HepG2 (cell line): ENCODE measurements around the gene FAM187B. TPM values are rescaled to one million over a fixed set of nuclear protein-coding genes. Genes with fewer than 3 reads are reported as not detected.
A peak's percentile ranks its signal among the peaks of the same experiment; 100 is the strongest.

Experiments used
- CBX2 ChIP-seq, 2 experiments: fragments of 200-600 bp in 1 of 2; sonication (generic); formaldehyde crosslinking in 1 of 2; IDR thresholded peaks; 2 replicates each; pipeline versions ENCODE4 v1.7.0 to v1.8.1; 2018 to 2022; ENCODE audit warnings: low read depth in 2 of 2, low read length in 1 of 2, mild to moderate bottlenecking in 1 of 2, missing genetic modification reagents in 1 of 2
- ERF ChIP-seq: IDR thresholded peaks from 2 replicates; pipeline ENCODE4 v1.6.1; 2018; ENCODE audit warnings: missing biosample characterization, missing genetic modification reagents
- HNRNPH1 ChIP-seq: fragments of 200-400 bp; formaldehyde crosslinking; optimal IDR thresholded peaks from 2 replicates; pipeline ENCODE3; 2017; ENCODE audit warnings: mild to moderate bottlenecking, low read depth, low read length
- HOXA3 ChIP-seq: sonication (generic); formaldehyde crosslinking; IDR thresholded peaks from 2 replicates; pipeline ENCODE4 v1.5.0; 2020; ENCODE audit warnings: missing genetic modification reagents
- IRF2 ChIP-seq: IDR thresholded peaks from 2 replicates; pipeline ENCODE4 v1.6.1; 2018; ENCODE audit warnings: missing genetic modification reagents, missing compliant biosample characterization
- LCORL ChIP-seq, 2 experiments: fragments of 450-650 bp in 1 of 2; sonication (generic) in 1 of 2; formaldehyde crosslinking in 1 of 2; IDR thresholded peaks; 2 replicates each; pipeline versions ENCODE4 v1.5.0 to v1.6.1; 2017 to 2020; ENCODE audit warnings: antibody characterized with exemption in 1 of 2, missing genetic modification reagents in 1 of 2
- SATB2 ChIP-seq: sonication (generic); formaldehyde crosslinking; IDR thresholded peaks from 2 replicates; pipeline ENCODE4 v1.5.0; 2020; ENCODE audit warnings: missing genetic modification reagents
- STAG1 ChIP-seq: sonication (generic); formaldehyde crosslinking; IDR thresholded peaks from 2 replicates; pipeline ENCODE4 v1.4.0; 2020; ENCODE audit warnings: missing genetic modification reagents
- XRCC5 ChIP-seq: fragments of 200-400 bp; formaldehyde crosslinking; optimal IDR thresholded peaks from 2 replicates; pipeline ENCODE3; 2017; ENCODE audit warnings: mild to moderate bottlenecking, low read length
- ZNF232 ChIP-seq: sonication (generic); formaldehyde crosslinking; IDR thresholded peaks from 2 replicates; pipeline ENCODE4 v1.4.0; 2020; ENCODE audit warnings: missing genetic modification reagents, borderline replicate concordance
- ZNF337 ChIP-seq: sonication (generic); formaldehyde crosslinking; IDR thresholded peaks from 2 replicates; pipeline ENCODE4 v1.5.1; 2020; ENCODE audit warnings: missing genetic modification reagents, low read depth, mild to moderate bottlenecking, borderline replicate concordance
- ZNF354B ChIP-seq: sonication (generic); formaldehyde crosslinking; IDR thresholded peaks from 2 replicates; pipeline ENCODE4 v1.8.0; 2022; ENCODE audit warnings: mild to moderate bottlenecking, missing genetic modification reagents
- ZNF496 ChIP-seq: sonication (generic); formaldehyde crosslinking; IDR thresholded peaks from 2 replicates; pipeline ENCODE4 v1.8.1; 2023; ENCODE audit warnings: mild to moderate bottlenecking, moderate library complexity, missing genetic modification reagents; ENCODE audit not compliant: insufficient replicate concordance
- ZNF724P ChIP-seq: sonication (generic); formaldehyde crosslinking; IDR thresholded peaks from 2 replicates; pipeline ENCODE4 v1.8.0; 2022; ENCODE audit warnings: missing genetic modification reagents, borderline replicate concordance
- ZSCAN22 ChIP-seq: sonication (generic); formaldehyde crosslinking; IDR thresholded peaks from 2 replicates; pipeline ENCODE4 v1.4.0; 2020; ENCODE audit warnings: mild to moderate bottlenecking, missing genetic modification reagents
- ZSCAN29 ChIP-seq: sonication (generic); formaldehyde crosslinking; conservative IDR thresholded peaks from 2 replicates; pipeline ENCODE4 v1.4.0; 2020; ENCODE audit warnings: mild to moderate bottlenecking, missing genetic modification reagents
- polyA plus RNA-seq, 8 experiments: library from polyadenylated mRNA; depleted of rRNA in 3 of 8; stranded (reverse) in 7 of 8; unstranded in 1 of 8; fragments of >200 nt; fragmentation: Illumina TruSeq in 4 of 8; extraction: Trizol in 4 of 8; gene quantifications; 2 replicates each; pipeline versions ENCODE4 v1.2.1 to v1.2.3, GENCODE V29; 2011 to 2016; ENCODE audit warnings: low read depth in 4 of 8, missing spikeins in 1 of 8, mixed read lengths in 1 of 8; ENCODE audit not compliant: insufficient read depth in 1 of 8
- total RNA-seq, 5 experiments: library from RNA; depleted of rRNA; stranded (reverse); fragments of >200 nt; fragmentation: Illumina TruSeq; extraction: Trizol; gene quantifications; 2 replicates each; pipeline ENCODE4 v1.2.3, GENCODE V29; 2016; ENCODE audit warnings: low read depth in 1 of 5
- TF ChIP-seq, protein P1 (sequence below): sonication (generic); formaldehyde crosslinking; IDR thresholded peaks from 2 replicates; pipeline ENCODE4 v1.4.0; 2020; ENCODE audit warnings: missing genetic modification reagents
- TF ChIP-seq, protein P2 (sequence below): sonication (generic); formaldehyde crosslinking; IDR thresholded peaks from 2 replicates; pipeline ENCODE4 v1.4.0; 2020; ENCODE audit warnings: missing genetic modification reagents, borderline replicate concordance
- TF ChIP-seq, protein P3 (sequence below): sonication (generic); formaldehyde crosslinking; IDR thresholded peaks from 2 replicates; pipeline ENCODE4 v1.9.0; 2021; ENCODE audit warnings: missing genetic modification reagents, borderline replicate concordance
- TF ChIP-seq, protein P4 (sequence below): sonication (generic); IDR thresholded peaks from 2 replicates; pipeline ENCODE4 v1.6.1; 2016; ENCODE audit warnings: low read depth, borderline replicate concordance
- TF ChIP-seq, protein P5 (sequence below): IDR thresholded peaks from 2 replicates; pipeline ENCODE4 v1.4.0; 2020; ENCODE audit warnings: mild to moderate bottlenecking, missing genetic modification reagents

FAM187B gene
- total and polyA plus RNA-seq, 2 of the 13 experiments (the other 11 are each of a cell fraction or from before 2014, with no cell fraction given) = not detected

DNA sequence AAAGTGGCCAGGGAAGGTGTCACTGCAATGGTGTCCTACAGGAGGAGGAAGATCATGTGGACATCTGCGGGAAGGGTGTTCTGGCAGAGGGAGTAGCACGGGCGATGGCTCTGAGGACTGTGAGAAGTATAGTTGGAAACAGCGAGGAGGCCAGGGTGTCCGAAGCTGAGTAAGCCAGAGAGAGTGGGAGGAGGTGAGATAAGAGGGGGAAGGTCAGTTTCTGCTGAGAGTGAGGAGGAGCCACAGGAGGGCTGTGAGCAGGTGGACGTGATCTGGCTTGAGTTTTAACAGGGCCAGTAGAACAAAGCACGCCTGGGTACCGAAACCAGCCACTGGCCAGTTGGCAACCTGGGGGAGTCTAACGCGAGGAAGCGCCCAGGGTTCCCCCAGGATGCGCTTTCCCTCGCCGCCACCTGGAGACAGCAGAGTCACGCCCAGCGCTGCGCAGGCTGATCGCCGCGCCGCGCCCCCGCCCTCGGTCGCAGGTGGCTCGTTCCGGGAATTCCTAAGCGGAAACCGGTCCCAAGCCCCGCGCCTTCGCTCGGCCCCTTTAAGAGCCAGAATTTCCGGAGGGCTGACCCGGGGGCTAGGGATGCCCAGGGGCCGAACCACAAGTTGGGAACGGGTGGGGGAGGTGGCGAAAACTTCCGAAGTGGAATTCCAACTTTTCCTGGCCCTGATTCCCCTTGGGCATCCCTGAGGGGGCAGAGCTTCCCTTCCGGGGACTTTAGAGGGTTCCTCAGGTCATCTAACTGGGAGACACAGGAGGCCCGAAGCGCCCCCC lies 19.2 kb upstream of the FAM187B start (continued):
- no peak for TF ChIP-seq ZNF337 (CRISPR knock-in tag)
- peak; percentile 82 for TF ChIP-seq STAG1
- TF ChIP-seq, protein P1, sequence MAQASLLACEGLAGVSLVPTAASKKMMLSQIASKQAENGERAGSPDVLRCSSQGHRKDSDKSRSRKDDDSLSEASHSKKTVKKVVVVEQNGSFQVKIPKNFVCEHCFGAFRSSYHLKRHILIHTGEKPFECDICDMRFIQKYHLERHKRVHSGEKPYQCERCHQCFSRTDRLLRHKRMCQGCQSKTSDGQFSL (CRISPR knock-in tag) = 0 out of 2 replicates have a peak, but pooled peaks have one; percentile 64
- no peak for TF ChIP-seq ZNF232 (CRISPR knock-in tag)
- no peak for TF ChIP-seq ZNF354B (CRISPR knock-in tag)
- TF ChIP-seq, protein P2, sequence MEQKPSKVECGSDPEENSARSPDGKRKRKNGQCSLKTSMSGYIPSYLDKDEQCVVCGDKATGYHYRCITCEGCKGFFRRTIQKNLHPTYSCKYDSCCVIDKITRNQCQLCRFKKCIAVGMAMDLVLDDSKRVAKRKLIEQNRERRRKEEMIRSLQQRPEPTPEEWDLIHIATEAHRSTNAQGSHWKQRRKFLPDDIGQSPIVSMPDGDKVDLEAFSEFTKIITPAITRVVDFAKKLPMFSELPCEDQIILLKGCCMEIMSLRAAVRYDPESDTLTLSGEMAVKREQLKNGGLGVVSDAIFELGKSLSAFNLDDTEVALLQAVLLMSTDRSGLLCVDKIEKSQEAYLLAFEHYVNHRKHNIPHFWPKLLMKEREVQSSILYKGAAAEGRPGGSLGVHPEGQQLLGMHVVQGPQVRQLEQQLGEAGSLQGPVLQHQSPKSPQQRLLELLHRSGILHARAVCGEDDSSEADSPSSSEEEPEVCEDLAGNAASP (CRISPR knock-in tag) = peak; percentile 63
- TF ChIP-seq HNRNPH1 = no peak
- no peak for TF ChIP-seq ZNF496 (CRISPR knock-in tag)
- TF ChIP-seq CBX2 (IDR thresholded peaks at IDR 0.05; ENCODE audit: low read depth, low read length) = no peak
- TF ChIP-seq CBX2 (CRISPR knock-in tag; IDR thresholded peaks at IDR 0.05; ENCODE audit: low read depth) = no peak
- TF ChIP-seq ZSCAN22 (CRISPR knock-in tag) = no peak
- peak; percentile 28 for TF ChIP-seq XRCC5
- TF ChIP-seq HOXA3 = peak; percentile 50; the same call in 1 of the 2 replicates
- TF ChIP-seq IRF2 (CRISPR knock-in tag) = peak; percentile 23; the same call in 1 of the 2 replicates
- TF ChIP-seq, protein P3, sequence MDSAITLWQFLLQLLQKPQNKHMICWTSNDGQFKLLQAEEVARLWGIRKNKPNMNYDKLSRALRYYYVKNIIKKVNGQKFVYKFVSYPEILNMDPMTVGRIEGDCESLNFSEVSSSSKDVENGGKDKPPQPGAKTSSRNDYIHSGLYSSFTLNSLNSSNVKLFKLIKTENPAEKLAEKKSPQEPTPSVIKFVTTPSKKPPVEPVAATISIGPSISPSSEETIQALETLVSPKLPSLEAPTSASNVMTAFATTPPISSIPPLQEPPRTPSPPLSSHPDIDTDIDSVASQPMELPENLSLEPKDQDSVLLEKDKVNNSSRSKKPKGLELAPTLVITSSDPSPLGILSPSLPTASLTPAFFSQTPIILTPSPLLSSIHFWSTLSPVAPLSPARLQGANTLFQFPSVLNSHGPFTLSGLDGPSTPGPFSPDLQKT (CRISPR knock-in tag) = peak; percentile 80
- TF ChIP-seq, protein P4, sequence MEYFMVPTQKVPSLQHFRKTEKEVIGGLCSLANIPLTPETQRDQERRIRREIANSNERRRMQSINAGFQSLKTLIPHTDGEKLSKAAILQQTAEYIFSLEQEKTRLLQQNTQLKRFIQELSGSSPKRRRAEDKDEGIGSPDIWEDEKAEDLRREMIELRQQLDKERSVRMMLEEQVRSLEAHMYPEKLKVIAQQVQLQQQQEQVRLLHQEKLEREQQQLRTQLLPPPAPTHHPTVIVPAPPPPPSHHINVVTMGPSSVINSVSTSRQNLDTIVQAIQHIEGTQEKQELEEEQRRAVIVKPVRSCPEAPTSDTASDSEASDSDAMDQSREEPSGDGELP = peak; percentile 73; the same call in 1 of the 2 replicates
- TF ChIP-seq ZSCAN29 (CRISPR knock-in tag) = no peak
- no peak for TF ChIP-seq SATB2 (CRISPR knock-in tag)
- TF ChIP-seq ZNF724P (CRISPR knock-in tag) = no peak
- TF ChIP-seq, protein P5, sequence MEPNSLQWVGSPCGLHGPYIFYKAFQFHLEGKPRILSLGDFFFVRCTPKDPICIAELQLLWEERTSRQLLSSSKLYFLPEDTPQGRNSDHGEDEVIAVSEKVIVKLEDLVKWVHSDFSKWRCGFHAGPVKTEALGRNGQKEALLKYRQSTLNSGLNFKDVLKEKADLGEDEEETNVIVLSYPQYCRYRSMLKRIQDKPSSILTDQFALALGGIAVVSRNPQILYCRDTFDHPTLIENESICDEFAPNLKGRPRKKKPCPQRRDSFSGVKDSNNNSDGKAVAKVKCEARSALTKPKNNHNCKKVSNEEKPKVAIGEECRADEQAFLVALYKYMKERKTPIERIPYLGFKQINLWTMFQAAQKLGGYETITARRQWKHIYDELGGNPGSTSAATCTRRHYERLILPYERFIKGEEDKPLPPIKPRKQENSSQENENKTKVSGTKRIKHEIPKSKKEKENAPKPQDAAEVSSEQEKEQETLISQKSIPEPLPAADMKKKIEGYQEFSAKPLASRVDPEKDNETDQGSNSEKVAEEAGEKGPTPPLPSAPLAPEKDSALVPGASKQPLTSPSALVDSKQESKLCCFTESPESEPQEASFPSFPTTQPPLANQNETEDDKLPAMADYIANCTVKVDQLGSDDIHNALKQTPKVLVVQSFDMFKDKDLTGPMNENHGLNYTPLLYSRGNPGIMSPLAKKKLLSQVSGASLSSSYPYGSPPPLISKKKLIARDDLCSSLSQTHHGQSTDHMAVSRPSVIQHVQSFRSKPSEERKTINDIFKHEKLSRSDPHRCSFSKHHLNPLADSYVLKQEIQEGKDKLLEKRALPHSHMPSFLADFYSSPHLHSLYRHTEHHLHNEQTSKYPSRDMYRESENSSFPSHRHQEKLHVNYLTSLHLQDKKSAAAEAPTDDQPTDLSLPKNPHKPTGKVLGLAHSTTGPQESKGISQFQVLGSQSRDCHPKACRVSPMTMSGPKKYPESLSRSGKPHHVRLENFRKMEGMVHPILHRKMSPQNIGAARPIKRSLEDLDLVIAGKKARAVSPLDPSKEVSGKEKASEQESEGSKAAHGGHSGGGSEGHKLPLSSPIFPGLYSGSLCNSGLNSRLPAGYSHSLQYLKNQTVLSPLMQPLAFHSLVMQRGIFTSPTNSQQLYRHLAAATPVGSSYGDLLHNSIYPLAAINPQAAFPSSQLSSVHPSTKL (CRISPR knock-in tag) = peak; percentile 66
- no peak for TF ChIP-seq LCORL (IDR thresholded peaks at IDR 0.05)
- 0 out of 2 replicates have a peak, but pooled peaks have one; percentile 48 for TF ChIP-seq LCORL (CRISPR knock-in tag; IDR thresholded peaks at IDR 0.05)
- peak; percentile 39; the same call in 1 of the 2 replicates for TF ChIP-seq ERF (CRISPR knock-in tag)
